GM12891 (cell line): ENCODE results near the gene GNG3.

Source experiments
- POLR2A ChIP-seq: IDR thresholded peaks from 2 replicates; pipeline ENCODE4 v1.6.1; 2011; ENCODE audit warnings: low read depth, low read length, control low read depth
- POLR2AphosphoS5 ChIP-seq: IDR thresholded peaks from 2 replicates; pipeline ENCODE4 v1.6.1; 2011; ENCODE audit warnings: low read depth, low read length, control low read depth
- TAF1 ChIP-seq: IDR thresholded peaks from 2 replicates; pipeline ENCODE4 v1.6.1; 2011; ENCODE audit warnings: low read depth, low read length, control low read depth

GRCh38 chr11:62713343-62713742 lies 5.9 kb downstream of the GNG3 start:
- TF ChIP-seq TAF1 (no peak), POLR2A (no peak), POLR2AphosphoS5 (no peak)
